Spleen (tissue), 7 donors: ENCODE results near the gene DENND1B.

Source experiments
- POLR2A ChIP-seq, 3 donors: fragments of 450-650 bp; IDR thresholded peaks; one replicate each; pipeline ENCODE4 v1.5.1; 2017; ENCODE audit warnings: antibody characterized with exemption in 3 of 3, mild to moderate bottlenecking in 1 of 3
- TF ChIP-seq, protein P1 (sequence below), 11 experiments: fragments of 200-600 bp in 7 of 11; fragments of 450-650 bp in 4 of 11; sonication (generic) in 4 of 11; IDR thresholded peaks in 8 of 11; conservative IDR thresholded peaks in 3 of 11; 1 replicate in 7 of 11; 2 replicates in 4 of 11; pipeline versions ENCODE4 v1.4.0 to v1.8.0; 2016 to 2021; ENCODE audit warnings: antibody characterized with exemption in 11 of 11, inconsistent platforms in 4 of 11, mild to moderate bottlenecking in 1 of 11
- donor health status: DM: no; HTN: no; CAD: no; lungs with moderate emphysema.
- donor health status: DM: no; HTN: no; CAD: no.
- donor health status: DM: no; HTN: no; CAD: no.

DNA sequence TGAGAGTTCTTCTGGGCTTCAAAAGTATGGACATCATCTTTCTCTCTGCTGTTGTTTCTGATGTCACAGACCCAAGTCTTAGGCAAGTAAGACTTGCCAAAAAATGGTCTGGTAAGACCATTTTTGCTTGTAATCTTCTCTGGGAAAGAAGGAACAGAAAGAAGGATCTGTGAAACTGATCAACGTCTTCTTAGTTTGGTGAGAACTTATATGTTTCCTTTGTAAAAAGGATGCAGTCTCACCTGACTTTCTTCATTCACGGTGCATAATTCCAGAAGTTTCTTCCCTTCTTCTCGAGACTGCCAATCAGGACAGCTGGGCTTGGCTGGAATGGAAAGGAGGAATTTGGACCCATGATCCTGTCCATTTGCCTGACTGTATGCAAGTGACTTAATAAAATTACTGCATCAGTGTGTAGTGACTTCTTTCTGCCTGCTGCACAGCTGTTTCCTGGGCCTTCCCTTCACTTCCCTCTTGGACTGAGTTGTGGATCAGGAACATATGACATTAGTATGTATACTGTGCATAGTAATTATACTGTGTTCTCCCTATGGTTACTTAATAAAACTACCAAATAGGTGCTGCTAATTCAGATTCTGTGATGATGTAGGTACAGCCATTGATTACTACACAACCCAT is 7.6 kb upstream of the DENND1B start:
- TF ChIP-seq POLR2A (IDR thresholded peaks at IDR 0.05), result no peak
- TF ChIP-seq, protein P1, sequence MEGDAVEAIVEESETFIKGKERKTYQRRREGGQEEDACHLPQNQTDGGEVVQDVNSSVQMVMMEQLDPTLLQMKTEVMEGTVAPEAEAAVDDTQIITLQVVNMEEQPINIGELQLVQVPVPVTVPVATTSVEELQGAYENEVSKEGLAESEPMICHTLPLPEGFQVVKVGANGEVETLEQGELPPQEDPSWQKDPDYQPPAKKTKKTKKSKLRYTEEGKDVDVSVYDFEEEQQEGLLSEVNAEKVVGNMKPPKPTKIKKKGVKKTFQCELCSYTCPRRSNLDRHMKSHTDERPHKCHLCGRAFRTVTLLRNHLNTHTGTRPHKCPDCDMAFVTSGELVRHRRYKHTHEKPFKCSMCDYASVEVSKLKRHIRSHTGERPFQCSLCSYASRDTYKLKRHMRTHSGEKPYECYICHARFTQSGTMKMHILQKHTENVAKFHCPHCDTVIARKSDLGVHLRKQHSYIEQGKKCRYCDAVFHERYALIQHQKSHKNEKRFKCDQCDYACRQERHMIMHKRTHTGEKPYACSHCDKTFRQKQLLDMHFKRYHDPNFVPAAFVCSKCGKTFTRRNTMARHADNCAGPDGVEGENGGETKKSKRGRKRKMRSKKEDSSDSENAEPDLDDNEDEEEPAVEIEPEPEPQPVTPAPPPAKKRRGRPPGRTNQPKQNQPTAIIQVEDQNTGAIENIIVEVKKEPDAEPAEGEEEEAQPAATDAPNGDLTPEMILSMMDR (IDR thresholded peaks at IDR 0.05 in 8 of 11, conservative IDR thresholded peaks at IDR 0.05 in 3 of 11), result no peak
